PFSK-1 (cell line): Measurements from ENCODE around the gene GFOD2.

Source experiments
- FOXP2 ChIP-seq: optimal IDR thresholded peaks from 2 replicates; pipeline ENCODE3; 2011; ENCODE audit warnings: borderline replicate concordance, control low read depth, inconsistent platforms; ENCODE audit not compliant: insufficient read depth; ENCODE audit errors: extremely low read length, extremely low read depth
- POLR2AphosphoS5 ChIP-seq: IDR thresholded peaks from 2 replicates; pipeline ENCODE4 v1.6.1; 2012; ENCODE audit warnings: low read depth, mild to moderate bottlenecking, control low read depth, low read length, moderate library complexity
- SIN3A ChIP-seq: IDR thresholded peaks from 2 replicates; pipeline ENCODE4 v1.6.1; 2012; ENCODE audit warnings: mild to moderate bottlenecking, low read length, moderate library complexity, borderline replicate concordance; ENCODE audit not compliant: insufficient read depth
- TAF1 ChIP-seq: IDR thresholded peaks from 2 replicates; pipeline ENCODE4 v1.6.1; 2012; ENCODE audit warnings: low read length, control low read depth, borderline replicate concordance; ENCODE audit not compliant: insufficient read depth
- TF ChIP-seq, protein P1 (sequence below), 2 experiments: IDR thresholded peaks; 2 replicates each; pipeline versions ENCODE4 v1.6.1 to v1.8.0; 2011 to 2012; ENCODE audit warnings: low read depth in 2 of 2, low read length in 2 of 2, control low read depth in 1 of 2, inconsistent platforms in 1 of 2, mild to moderate bottlenecking in 1 of 2, moderate library complexity in 1 of 2; ENCODE audit not compliant: insufficient read depth in 1 of 2

Gene GFOD2

DNA sequence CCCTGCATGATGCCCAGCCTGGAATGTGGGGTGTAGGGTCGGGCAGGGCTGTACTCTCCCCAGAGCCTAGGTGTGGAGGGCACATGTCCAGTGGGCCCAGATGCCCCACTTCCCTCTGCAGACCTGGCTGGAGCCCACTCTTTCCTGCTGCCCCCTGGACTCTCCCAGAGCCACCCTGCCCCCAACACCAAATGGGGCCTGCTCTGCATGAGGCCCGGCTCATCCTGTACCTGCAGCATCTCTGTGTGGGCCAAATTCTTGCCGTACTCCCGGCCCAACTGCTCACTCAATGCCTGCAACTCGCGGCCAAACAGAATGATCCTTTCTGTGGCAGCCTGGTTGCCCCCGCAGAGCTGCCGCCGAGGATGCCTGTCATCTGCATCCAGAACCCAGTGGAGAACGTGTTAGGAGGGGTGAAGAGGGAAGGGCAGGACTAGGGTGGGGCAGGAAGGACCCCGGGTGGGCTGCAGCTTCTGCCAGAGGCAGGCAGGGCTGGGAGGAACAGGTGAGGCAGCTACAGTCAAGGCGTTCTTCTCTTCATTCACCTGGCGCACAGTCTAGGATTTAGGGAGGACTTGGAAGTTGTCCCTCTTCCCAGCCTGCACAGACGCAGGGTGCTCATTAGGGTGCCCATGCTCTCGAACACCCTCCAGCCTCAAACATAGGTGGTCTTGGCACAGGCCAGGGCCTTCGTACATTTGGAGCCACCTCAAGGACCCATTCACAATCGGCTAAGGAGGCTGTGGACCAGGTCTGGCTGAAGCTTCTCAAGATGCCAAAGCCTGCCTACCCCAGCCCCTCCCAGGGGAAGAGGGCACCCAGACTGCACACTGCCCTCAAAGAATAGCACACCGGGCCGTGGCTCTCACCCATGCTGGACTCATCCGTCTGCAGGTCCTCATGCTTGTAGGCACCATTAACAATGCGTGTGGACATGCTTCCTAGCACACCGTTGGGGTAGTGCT, 8.7 kb upstream of the GFOD2 start:
- no peak for TF ChIP-seq SIN3A
- TF ChIP-seq, protein P1, sequence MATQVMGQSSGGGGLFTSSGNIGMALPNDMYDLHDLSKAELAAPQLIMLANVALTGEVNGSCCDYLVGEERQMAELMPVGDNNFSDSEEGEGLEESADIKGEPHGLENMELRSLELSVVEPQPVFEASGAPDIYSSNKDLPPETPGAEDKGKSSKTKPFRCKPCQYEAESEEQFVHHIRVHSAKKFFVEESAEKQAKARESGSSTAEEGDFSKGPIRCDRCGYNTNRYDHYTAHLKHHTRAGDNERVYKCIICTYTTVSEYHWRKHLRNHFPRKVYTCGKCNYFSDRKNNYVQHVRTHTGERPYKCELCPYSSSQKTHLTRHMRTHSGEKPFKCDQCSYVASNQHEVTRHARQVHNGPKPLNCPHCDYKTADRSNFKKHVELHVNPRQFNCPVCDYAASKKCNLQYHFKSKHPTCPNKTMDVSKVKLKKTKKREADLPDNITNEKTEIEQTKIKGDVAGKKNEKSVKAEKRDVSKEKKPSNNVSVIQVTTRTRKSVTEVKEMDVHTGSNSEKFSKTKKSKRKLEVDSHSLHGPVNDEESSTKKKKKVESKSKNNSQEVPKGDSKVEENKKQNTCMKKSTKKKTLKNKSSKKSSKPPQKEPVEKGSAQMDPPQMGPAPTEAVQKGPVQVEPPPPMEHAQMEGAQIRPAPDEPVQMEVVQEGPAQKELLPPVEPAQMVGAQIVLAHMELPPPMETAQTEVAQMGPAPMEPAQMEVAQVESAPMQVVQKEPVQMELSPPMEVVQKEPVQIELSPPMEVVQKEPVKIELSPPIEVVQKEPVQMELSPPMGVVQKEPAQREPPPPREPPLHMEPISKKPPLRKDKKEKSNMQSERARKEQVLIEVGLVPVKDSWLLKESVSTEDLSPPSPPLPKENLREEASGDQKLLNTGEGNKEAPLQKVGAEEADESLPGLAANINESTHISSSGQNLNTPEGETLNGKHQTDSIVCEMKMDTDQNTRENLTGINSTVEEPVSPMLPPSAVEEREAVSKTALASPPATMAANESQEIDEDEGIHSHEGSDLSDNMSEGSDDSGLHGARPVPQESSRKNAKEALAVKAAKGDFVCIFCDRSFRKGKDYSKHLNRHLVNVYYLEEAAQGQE (IDR thresholded peaks at IDR 0.05; ENCODE audit: insufficient read depth in 1 of 2, low read depth in 2 of 2, low read length in 2 of 2) = no peak
- TF ChIP-seq POLR2AphosphoS5 = no peak
- TF ChIP-seq FOXP2 = no peak
- TF ChIP-seq TAF1 = no peak

DNA sequence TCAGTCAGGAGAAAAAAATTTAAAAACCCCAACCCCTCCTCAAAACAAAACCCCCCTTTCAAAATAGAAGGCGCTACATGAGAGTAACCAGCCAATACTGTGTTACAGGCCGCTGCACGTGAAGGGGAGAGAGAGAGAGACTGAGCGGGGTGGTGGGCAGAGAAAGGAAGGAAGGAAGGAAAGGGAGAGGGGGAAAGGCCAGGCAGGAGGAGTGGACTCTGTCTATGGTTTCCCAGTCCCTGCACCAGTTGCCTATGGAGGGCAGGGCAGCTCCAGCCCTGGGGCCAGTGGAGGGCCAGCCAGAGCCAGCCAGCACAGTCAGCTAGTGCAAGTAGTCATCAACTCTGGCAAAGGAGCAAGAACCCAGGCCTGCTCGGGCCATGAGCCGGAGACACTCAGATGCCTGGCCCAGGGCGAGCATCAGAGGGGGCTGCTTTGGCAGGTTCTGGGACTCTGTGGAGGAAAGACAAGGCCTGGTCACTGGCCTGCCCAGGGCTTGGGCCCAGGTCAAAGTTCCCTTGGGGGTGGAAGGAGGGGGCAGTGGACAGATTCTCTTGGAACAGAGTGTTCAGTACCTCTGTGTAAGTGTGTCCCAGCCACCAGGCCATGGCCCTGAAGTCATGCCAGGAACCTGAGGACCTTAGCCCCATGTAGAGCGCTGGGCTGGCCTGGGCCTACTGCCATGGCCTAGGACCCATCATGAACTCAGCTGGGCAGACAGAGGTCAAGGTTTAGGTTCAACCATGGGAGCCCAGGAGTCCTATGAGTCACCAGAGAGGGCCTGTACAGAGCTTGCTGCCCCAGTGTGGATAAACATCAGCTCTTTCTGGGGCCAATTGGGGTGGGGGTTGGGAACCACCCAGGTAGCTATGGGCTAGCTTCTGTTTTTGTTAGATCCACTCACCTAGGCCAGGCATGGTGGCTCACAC, 7.3 kb upstream of the GFOD2 start:
- TF ChIP-seq, protein P1 (IDR thresholded peaks at IDR 0.05; ENCODE audit: insufficient read depth in 1 of 2, low read depth in 2 of 2, low read length in 2 of 2) = no peak
- TF ChIP-seq FOXP2 = no peak

DNA sequence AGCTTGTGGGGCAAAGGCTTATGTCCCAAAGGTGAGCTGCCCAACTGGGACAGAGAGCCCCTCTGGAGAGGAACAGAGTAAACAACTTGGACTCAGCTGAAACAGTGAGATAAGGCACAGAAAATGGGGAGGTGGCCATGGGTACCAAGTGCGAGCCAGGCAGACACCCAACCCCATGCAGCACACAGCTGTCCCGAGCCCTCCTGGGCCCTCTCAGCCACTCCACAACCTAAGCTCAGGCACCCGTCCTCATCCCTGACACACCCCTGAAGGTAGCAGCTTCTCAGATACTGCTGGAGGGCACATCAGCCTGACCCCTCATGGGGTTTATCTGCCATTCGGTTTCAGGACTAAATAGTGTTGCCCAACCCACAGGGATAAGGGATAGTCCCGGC, 4.8 kb upstream of the GFOD2 start:
- TF ChIP-seq POLR2AphosphoS5 = no peak
- TF ChIP-seq TAF1 = no peak
- no peak for TF ChIP-seq SIN3A
- TF ChIP-seq FOXP2 = no peak
- TF ChIP-seq, protein P1 (IDR thresholded peaks at IDR 0.05; ENCODE audit: insufficient read depth in 1 of 2, low read depth in 2 of 2, low read length in 2 of 2) = no peak

DNA sequence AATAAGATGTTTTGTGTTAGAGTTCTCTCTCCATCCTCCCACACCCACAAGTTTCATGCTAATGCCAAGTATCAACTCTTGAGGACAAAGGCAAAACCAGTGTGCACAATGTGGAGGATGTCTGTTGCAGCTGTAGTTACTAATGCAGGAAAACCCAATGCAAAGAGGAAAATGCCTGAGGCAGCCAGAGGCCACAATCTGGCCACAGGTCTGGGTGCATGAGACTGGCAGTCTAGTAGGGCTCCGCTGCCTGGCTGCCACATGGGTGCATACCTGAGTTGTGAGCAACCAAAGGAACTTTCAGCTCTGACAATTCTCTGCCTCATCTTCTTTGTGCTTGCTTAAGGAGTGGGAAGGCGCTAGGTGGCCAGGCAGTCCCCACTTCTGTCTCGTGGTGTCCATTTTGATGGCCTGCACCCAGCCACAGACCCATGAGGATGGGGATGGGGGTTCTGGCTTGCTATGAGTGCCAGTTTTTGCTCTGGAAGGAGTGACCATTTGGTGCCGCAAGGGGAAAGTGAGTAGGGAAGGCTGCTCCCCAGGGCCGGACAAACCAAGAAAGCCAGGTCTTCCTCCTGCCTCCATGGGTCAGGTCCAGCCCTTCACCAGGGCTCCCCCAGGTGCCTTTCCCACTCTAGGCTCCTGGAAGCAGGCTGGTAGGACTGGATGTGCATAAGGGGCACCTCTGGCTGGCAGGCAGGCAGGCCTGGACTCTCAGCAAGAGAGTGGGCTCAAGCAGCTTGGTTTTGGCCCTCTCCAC, 4.2 kb upstream of the GFOD2 start:
- no peak for TF ChIP-seq SIN3A
- no peak for TF ChIP-seq TAF1
- TF ChIP-seq FOXP2 = no peak
- no peak for TF ChIP-seq POLR2AphosphoS5
- TF ChIP-seq, protein P1 (IDR thresholded peaks at IDR 0.05; ENCODE audit: insufficient read depth in 1 of 2, low read depth in 2 of 2, low read length in 2 of 2) = no peak
